ENCODE data around the gene C6orf163. TPM values are rescaled to one million over a fixed set of nuclear protein-coding genes. Genes with fewer than 3 reads are reported as not detected.

C6orf163 gene
- total RNA-seq, 1 donor from 2014 or later: 2.9 TPM

- Histone ChIP-seq H3K9me3 (ENCODE audit: insufficient read depth, low read depth, low read length) (no peaks in the 10 kb centered on the region), H3K4me2 (ENCODE audit: low read length) (no peak overlapping the region), H3K36me3 (ENCODE audit: insufficient read depth, low read length) (no peaks in the 10 kb centered on the region), H4K20me1 (ENCODE audit: insufficient read depth, low read length) (peaks cover 4% of the 10 kb centered on the region), H2AFZ (ENCODE audit: low read depth, low read length) (no peak overlapping the region), H3K4me1 (ENCODE audit: insufficient read depth, low read length) (no peaks in the 10 kb centered on the region), H3K4me3 (ENCODE audit: insufficient read depth, low read depth, low read length) (no peak overlapping the region), H3K9ac (ENCODE audit: low read length) (no peak overlapping the region), H3K27ac (ENCODE audit: low read depth, low read length) (no peak overlapping the region), H3K27me3 (ENCODE audit: insufficient read depth, low read length) (no peaks in the 10 kb centered on the region), H3K79me2 (ENCODE audit: insufficient read depth, low read length) (no peaks in the 10 kb centered on the region)
- Mint-ChIP-seq H3K4me1 (ENCODE audit: low read depth, unreplicated experiment) (peaks cover 7% of the 10 kb centered on the region), H3K9me3 (ENCODE audit: unreplicated experiment) (no peaks in the 10 kb centered on the region), H3K27me3 (ENCODE audit: low read depth, unreplicated experiment) (no peaks in the 10 kb centered on the region), H3K36me3 (ENCODE audit: low read depth, unreplicated experiment) (peaks cover 1% of the 10 kb centered on the region), H3K4me3 (ENCODE audit: unreplicated experiment) (no peak overlapping the region), H3K27ac (ENCODE audit: unreplicated experiment) (no peak overlapping the region)
- TF ChIP-seq, protein P1, sequence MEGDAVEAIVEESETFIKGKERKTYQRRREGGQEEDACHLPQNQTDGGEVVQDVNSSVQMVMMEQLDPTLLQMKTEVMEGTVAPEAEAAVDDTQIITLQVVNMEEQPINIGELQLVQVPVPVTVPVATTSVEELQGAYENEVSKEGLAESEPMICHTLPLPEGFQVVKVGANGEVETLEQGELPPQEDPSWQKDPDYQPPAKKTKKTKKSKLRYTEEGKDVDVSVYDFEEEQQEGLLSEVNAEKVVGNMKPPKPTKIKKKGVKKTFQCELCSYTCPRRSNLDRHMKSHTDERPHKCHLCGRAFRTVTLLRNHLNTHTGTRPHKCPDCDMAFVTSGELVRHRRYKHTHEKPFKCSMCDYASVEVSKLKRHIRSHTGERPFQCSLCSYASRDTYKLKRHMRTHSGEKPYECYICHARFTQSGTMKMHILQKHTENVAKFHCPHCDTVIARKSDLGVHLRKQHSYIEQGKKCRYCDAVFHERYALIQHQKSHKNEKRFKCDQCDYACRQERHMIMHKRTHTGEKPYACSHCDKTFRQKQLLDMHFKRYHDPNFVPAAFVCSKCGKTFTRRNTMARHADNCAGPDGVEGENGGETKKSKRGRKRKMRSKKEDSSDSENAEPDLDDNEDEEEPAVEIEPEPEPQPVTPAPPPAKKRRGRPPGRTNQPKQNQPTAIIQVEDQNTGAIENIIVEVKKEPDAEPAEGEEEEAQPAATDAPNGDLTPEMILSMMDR (IDR thresholded peaks at IDR 0.05; ENCODE audit: insufficient read depth, low read depth, low read length): no peak
- no peak for FAIRE-seq
- DNase-seq (ENCODE audit: low read depth): no peak
Measured at GRCh38 chr6:87341158-87341557, 3.5 kb upstream of the C6orf163 start.

DNA sequence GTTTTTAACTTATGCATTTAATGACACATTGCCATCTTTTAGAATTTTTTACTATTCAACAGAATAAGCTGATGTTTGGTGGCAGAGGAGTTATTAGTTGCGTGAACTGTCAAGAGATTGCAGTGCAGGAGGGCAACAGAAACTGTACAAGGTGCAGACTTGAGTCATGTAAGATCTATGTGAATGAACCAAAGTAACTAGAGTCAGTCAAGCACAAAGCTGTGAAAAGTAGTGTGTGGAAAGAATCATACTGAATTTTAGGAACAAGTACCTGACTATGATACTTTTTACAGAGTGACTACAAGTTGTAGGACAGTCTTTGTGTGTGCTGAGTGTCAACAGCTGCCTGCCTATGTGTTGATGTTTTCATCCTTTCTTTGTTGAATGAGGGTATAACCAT is 2.7 kb upstream of the C6orf163 start:
- TF ChIP-seq EZH2 (IDR thresholded peaks at IDR 0.05; ENCODE audit: insufficient read depth, low read length): no peak
- TF ChIP-seq, protein P1 (IDR thresholded peaks at IDR 0.05; ENCODE audit: insufficient read depth, low read depth, low read length): no peak
- no peak overlapping the region for H3K4me3 Mint-ChIP-seq (ENCODE audit: unreplicated experiment)
- H3K27me3 Mint-ChIP-seq (ENCODE audit: low read depth, unreplicated experiment): no peaks in the 10 kb centered on the region

DNA sequence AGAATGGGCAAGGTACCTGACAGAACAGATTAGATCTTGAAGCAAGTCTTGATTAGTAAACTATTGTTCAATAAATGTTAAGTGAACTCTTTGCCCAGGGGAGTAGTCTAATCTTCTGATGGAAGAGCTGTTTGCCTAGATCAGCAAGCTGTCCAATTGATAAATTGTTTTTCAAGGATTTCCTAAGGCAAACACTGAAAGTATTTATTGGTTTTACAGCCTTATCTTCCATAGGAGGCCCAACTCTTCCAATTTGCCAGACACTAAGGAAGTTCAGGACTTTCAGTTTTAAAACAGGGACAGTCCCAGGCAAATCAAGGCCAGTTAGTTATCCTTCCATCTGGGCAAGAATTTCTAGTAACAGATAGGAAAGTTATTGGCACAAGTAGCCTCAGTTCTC is 1.8 kb upstream of the C6orf163 start:
- Histone ChIP-seq H3K79me2 (ENCODE audit: insufficient read depth, low read length) (no peaks in the 10 kb centered on the region), H3K27ac (ENCODE audit: low read depth, low read length) (no peak overlapping the region), H3K4me2 (ENCODE audit: low read length) (no peak overlapping the region), H3K4me1 (ENCODE audit: insufficient read depth, low read length) (no peaks in the 10 kb centered on the region), H3K9ac (ENCODE audit: low read length) (no peak overlapping the region), H3K9me3 (ENCODE audit: insufficient read depth, low read depth, low read length) (no peaks in the 10 kb centered on the region), H3K36me3 (ENCODE audit: insufficient read depth, low read length) (no peaks in the 10 kb centered on the region), H3K4me3 (ENCODE audit: insufficient read depth, low read depth, low read length) (no peak overlapping the region), H3K27me3 (ENCODE audit: insufficient read depth, low read length) (no peaks in the 10 kb centered on the region), H4K20me1 (ENCODE audit: insufficient read depth, low read length) (no peaks in the 10 kb centered on the region), H2AFZ (ENCODE audit: low read depth, low read length) (no peak overlapping the region)
- FAIRE-seq (no peak), DNase-seq (ENCODE audit: low read depth) (no peak)
- Mint-ChIP-seq H3K27me3 (ENCODE audit: low read depth, unreplicated experiment) (no peaks in the 10 kb centered on the region), H3K4me3 (ENCODE audit: unreplicated experiment) (no peak overlapping the region), H3K9me3 (ENCODE audit: unreplicated experiment) (no peaks in the 10 kb centered on the region), H3K4me1 (ENCODE audit: low read depth, unreplicated experiment) (peaks cover 4% of the 10 kb centered on the region), H3K36me3 (ENCODE audit: low read depth, unreplicated experiment) (peaks cover 1% of the 10 kb centered on the region), H3K27ac (ENCODE audit: unreplicated experiment) (no peak overlapping the region)
- TF ChIP-seq EZH2 (IDR thresholded peaks at IDR 0.05; ENCODE audit: insufficient read depth, low read length): no peak
- TF ChIP-seq, protein P1 (IDR thresholded peaks at IDR 0.05; ENCODE audit: insufficient read depth, low read depth, low read length): no peak

More for the DNA sequence above, 2.7 kb upstream of the C6orf163 start:
- no peaks in the 10 kb centered on the region for H3K9me3 ChIP-seq (ENCODE audit: insufficient read depth, low read depth, low read length)
- H3K4me1 ChIP-seq (ENCODE audit: insufficient read depth, low read length): no peaks in the 10 kb centered on the region
- Mint-ChIP-seq H3K36me3 (ENCODE audit: low read depth, unreplicated experiment) (peaks cover 1% of the 10 kb centered on the region), H3K9me3 (ENCODE audit: unreplicated experiment) (no peaks in the 10 kb centered on the region), H3K4me1 (ENCODE audit: low read depth, unreplicated experiment) (peaks cover 4% of the 10 kb centered on the region), H3K27ac (ENCODE audit: unreplicated experiment) (no peak overlapping the region)
- no peak overlapping the region for H3K9ac ChIP-seq (ENCODE audit: low read length)
- H3K27ac ChIP-seq (ENCODE audit: low read depth, low read length): no peak overlapping the region
- H3K36me3 ChIP-seq (ENCODE audit: insufficient read depth, low read length): no peaks in the 10 kb centered on the region
- no peak overlapping the region for H3K4me3 ChIP-seq (ENCODE audit: insufficient read depth, low read depth, low read length)
- H3K79me2 ChIP-seq (ENCODE audit: insufficient read depth, low read length): no peaks in the 10 kb centered on the region
- DNase-seq (ENCODE audit: low read depth) (no peak), FAIRE-seq (no peak)
- H3K27me3 ChIP-seq (ENCODE audit: insufficient read depth, low read length): no peaks in the 10 kb centered on the region
- H2AFZ ChIP-seq (ENCODE audit: low read depth, low read length): no peak overlapping the region
- H3K4me2 ChIP-seq (ENCODE audit: low read length): no peak overlapping the region
- H4K20me1 ChIP-seq (ENCODE audit: insufficient read depth, low read length): no peaks in the 10 kb centered on the region

All from astrocyte (in vitro differentiated cells and primary cell).